Measurements from ENCODE around the gene GTF2A1L.

DNA sequence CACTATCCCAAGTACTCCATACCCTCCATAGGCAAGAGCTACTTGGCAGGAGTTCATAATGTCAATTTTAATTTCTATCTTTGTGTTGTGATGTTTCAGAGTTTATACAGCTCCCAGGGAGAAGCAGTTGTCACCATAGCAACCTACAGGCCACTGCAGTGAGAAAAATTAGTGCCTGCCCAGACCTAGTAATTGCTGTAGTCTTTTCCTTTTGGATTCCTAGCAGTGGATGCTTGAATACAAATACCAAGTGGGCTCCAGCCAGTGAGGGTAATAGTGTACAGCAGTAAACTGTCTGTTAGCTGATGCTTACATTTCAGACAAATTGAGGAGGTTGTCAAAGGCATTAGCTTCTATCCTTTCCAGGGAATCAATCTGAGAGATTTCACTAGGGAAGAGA is 111.2 kb downstream of the GTF2A1L start:
- TF ChIP-seq, protein P1, sequence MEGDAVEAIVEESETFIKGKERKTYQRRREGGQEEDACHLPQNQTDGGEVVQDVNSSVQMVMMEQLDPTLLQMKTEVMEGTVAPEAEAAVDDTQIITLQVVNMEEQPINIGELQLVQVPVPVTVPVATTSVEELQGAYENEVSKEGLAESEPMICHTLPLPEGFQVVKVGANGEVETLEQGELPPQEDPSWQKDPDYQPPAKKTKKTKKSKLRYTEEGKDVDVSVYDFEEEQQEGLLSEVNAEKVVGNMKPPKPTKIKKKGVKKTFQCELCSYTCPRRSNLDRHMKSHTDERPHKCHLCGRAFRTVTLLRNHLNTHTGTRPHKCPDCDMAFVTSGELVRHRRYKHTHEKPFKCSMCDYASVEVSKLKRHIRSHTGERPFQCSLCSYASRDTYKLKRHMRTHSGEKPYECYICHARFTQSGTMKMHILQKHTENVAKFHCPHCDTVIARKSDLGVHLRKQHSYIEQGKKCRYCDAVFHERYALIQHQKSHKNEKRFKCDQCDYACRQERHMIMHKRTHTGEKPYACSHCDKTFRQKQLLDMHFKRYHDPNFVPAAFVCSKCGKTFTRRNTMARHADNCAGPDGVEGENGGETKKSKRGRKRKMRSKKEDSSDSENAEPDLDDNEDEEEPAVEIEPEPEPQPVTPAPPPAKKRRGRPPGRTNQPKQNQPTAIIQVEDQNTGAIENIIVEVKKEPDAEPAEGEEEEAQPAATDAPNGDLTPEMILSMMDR (conservative IDR thresholded peaks at IDR 0.05; ENCODE audit: low read length) = no peak
- TF ChIP-seq EZH2phosphoT487 (IDR thresholded peaks at IDR 0.05; ENCODE audit: borderline replicate concordance, low read depth, low read length) = no peak
